WTC11 (cell line): ENCODE measurements around the gene TSSK1B. TPM values are rescaled to one million over a fixed set of nuclear protein-coding genes. Genes with fewer than 3 reads are reported as not detected.

Source experiments
- ATAC-seq: fragments of 200-7000 bp; cut with Tn5 transposase; 2 replicates; pipeline ENCODE4 v1.10.0; 2021; ENCODE audit warnings: mild to moderate bottlenecking, moderate library complexity
- CTCF ChIA-PET: fragments of 300-600 bp; sonication (Branson Sonifier 250); formaldehyde crosslinking; loops from one replicate; lab custom pipeline; 2021; ENCODE audit warnings: antibody characterized with exemption; lab: Charles Lee
- POLR2A ChIA-PET: fragments of 350-600 bp; sonication (Branson Sonifier 250); formaldehyde crosslinking; loops from one replicate; lab custom pipeline; 2021; ENCODE audit warnings: antibody characterized with exemption; lab: Charles Lee
- DNase-seq: peaks from one replicate; pipeline ENCODE4 v3.0.0; 2021; ENCODE audit warnings: low spot score
- H3K27ac Mint-ChIP-seq: 2 replicates; pipeline ENCODE4 v1.8.0; 2021; ENCODE audit warnings: mixed read lengths
- H3K27me3 Mint-ChIP-seq: 2 replicates; pipeline ENCODE4 v1.8.0; 2021; ENCODE audit warnings: low read depth, mild to moderate bottlenecking, moderate library complexity, mixed read lengths
- H3K36me3 Mint-ChIP-seq: 2 replicates; pipeline ENCODE4 v1.8.0; 2021; ENCODE audit warnings: mixed read lengths
- H3K4me1 Mint-ChIP-seq: 2 replicates; pipeline ENCODE4 v1.8.0; 2022; ENCODE audit warnings: mixed read lengths
- H3K4me3 Mint-ChIP-seq: 2 replicates; pipeline ENCODE4 v1.8.0; 2021; ENCODE audit warnings: mild to moderate bottlenecking, moderate library complexity, mixed read lengths
- H3K9me3 Mint-ChIP-seq: 2 replicates; pipeline ENCODE4 v1.8.0; 2021; ENCODE audit warnings: mixed read lengths
- CREM ChIP-seq: sonication (generic); formaldehyde crosslinking; IDR thresholded peaks from 2 replicates; pipeline ENCODE4 v1.8.1; 2022; ENCODE audit warnings: mild to moderate bottlenecking, missing genetic modification reagents, moderate library complexity
- EMX1 ChIP-seq: fragments of 250-450 bp; sonication (Bioruptor Pico); IDR thresholded peaks from 2 replicates; pipeline ENCODE4 v1.8.0; 2021; ENCODE audit warnings: mild to moderate bottlenecking
- ETV6 ChIP-seq: sonication (generic); formaldehyde crosslinking; IDR thresholded peaks from 2 replicates; pipeline ENCODE4 v1.8.1; 2022; ENCODE audit warnings: mild to moderate bottlenecking, missing genetic modification reagents
- GABPB1 ChIP-seq: sonication (generic); formaldehyde crosslinking; IDR thresholded peaks from 2 replicates; pipeline ENCODE4 v1.8.1; 2023; ENCODE audit warnings: mild to moderate bottlenecking, missing genetic modification reagents
- NFE2L1 ChIP-seq: sonication (generic); formaldehyde crosslinking; IDR thresholded peaks from 2 replicates; pipeline ENCODE4 v1.8.1; 2023; ENCODE audit warnings: missing genetic modification reagents
- NFYB ChIP-seq: sonication (generic); formaldehyde crosslinking; conservative IDR thresholded peaks from 2 replicates; pipeline ENCODE4 v1.8.0; 2022; ENCODE audit warnings: low read depth, missing genetic modification reagents
- SMAD3 ChIP-seq: sonication (generic); formaldehyde crosslinking; IDR thresholded peaks from 2 replicates; pipeline ENCODE4 v1.8.0; 2022; ENCODE audit warnings: missing genetic modification reagents, mild to moderate bottlenecking, borderline replicate concordance
- SP1 ChIP-seq: sonication (generic); formaldehyde crosslinking; conservative IDR thresholded peaks from 2 replicates; pipeline ENCODE4 v1.8.1; 2022; ENCODE audit warnings: missing genetic modification reagents
- TCF7 ChIP-seq: sonication (generic); formaldehyde crosslinking; IDR thresholded peaks from 2 replicates; pipeline ENCODE4 v1.8.0; 2022; ENCODE audit warnings: mild to moderate bottlenecking, low read depth, missing genetic modification reagents, moderate library complexity
- TEAD1 ChIP-seq: sonication (generic); formaldehyde crosslinking; IDR thresholded peaks from 2 replicates; pipeline ENCODE4 v1.8.0; 2022; ENCODE audit warnings: mild to moderate bottlenecking, missing genetic modification reagents
- ZNF423 ChIP-seq: fragments of 250-450 bp; sonication (Bioruptor Pico); IDR thresholded peaks from 2 replicates; pipeline ENCODE4 v2.1.2; 2022; ENCODE audit warnings: mild to moderate bottlenecking, moderate library complexity
- total RNA-seq: library from RNA; stranded (reverse); gene quantifications from 3 replicates; pipeline ENCODE4 v1.2.3, GENCODE V29; 2021
- TF ChIP-seq, protein P1 (sequence below): sonication (generic); formaldehyde crosslinking; IDR thresholded peaks from 2 replicates; pipeline ENCODE4 v1.8.0; 2023; ENCODE audit warnings: mild to moderate bottlenecking, missing genetic modification reagents
- TF ChIP-seq, protein P2 (sequence below): fragments of 250-450 bp; sonication (Bioruptor Pico); IDR thresholded peaks from 2 replicates; pipeline ENCODE4 v1.9.0; 2021; ENCODE audit warnings: moderate library complexity, mild to moderate bottlenecking, inconsistent platforms, borderline replicate concordance
- TF ChIP-seq, protein P3 (sequence below): sonication (generic); formaldehyde crosslinking; IDR thresholded peaks from 2 replicates; pipeline ENCODE4 v1.8.0; 2023; ENCODE audit warnings: missing genetic modification reagents, mild to moderate bottlenecking, borderline replicate concordance
- TF ChIP-seq, protein P4 (sequence below): sonication (generic); formaldehyde crosslinking; IDR thresholded peaks from 2 replicates; pipeline ENCODE4 v1.8.1; 2022; ENCODE audit warnings: low read depth, missing genetic modification reagents, borderline replicate concordance
- TF ChIP-seq, protein P5 (sequence below): sonication (generic); formaldehyde crosslinking; IDR thresholded peaks from 2 replicates; pipeline ENCODE4 v1.8.0; 2022; ENCODE audit warnings: mild to moderate bottlenecking, missing genetic modification reagents
- TF ChIP-seq, protein P6 (sequence below): sonication (generic); formaldehyde crosslinking; IDR thresholded peaks from 2 replicates; pipeline ENCODE4 v1.8.1; 2022; ENCODE audit warnings: low read depth, mild to moderate bottlenecking, moderate library complexity, missing genetic modification reagents, borderline replicate concordance
- TF ChIP-seq, protein P7 (sequence below): fragments of 250-450 bp; sonication (Bioruptor Pico); IDR thresholded peaks from 2 replicates; pipeline ENCODE4 v1.9.0; 2021; ENCODE audit warnings: mild to moderate bottlenecking, borderline replicate concordance

TSSK1B gene
- total RNA-seq, 1 experiment from 2014 or later: not detected

DNA sequence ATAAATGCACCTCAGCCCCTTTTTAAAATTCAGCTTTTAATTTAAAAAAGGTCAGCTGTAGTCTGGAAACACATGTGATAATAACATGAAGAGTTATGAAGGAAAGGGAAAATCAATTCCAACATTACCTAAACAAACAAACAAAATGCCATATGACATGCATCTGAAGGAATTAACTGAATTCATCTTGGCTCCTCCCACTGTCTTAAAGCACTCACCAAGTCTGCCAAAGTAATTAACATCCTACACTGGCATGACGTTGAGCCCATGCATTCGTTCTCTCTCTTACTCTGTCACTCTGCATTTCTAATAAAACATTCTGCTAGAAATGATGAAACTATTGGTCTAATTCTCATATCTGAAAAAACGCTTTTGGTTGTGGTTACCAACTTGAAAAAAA lies 37.7 kb downstream of the TSSK1B start (continued):
- TF ChIP-seq, protein P1, sequence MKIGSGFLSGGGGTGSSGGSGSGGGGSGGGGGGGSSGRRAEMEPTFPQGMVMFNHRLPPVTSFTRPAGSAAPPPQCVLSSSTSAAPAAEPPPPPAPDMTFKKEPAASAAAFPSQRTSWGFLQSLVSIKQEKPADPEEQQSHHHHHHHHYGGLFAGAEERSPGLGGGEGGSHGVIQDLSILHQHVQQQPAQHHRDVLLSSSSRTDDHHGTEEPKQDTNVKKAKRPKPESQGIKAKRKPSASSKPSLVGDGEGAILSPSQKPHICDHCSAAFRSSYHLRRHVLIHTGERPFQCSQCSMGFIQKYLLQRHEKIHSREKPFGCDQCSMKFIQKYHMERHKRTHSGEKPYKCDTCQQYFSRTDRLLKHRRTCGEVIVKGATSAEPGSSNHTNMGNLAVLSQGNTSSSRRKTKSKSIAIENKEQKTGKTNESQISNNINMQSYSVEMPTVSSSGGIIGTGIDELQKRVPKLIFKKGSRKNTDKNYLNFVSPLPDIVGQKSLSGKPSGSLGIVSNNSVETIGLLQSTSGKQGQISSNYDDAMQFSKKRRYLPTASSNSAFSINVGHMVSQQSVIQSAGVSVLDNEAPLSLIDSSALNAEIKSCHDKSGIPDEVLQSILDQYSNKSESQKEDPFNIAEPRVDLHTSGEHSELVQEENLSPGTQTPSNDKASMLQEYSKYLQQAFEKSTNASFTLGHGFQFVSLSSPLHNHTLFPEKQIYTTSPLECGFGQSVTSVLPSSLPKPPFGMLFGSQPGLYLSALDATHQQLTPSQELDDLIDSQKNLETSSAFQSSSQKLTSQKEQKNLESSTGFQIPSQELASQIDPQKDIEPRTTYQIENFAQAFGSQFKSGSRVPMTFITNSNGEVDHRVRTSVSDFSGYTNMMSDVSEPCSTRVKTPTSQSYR (CRISPR knock-in tag): no peak
- TF ChIP-seq SP1: no peak

DNA sequence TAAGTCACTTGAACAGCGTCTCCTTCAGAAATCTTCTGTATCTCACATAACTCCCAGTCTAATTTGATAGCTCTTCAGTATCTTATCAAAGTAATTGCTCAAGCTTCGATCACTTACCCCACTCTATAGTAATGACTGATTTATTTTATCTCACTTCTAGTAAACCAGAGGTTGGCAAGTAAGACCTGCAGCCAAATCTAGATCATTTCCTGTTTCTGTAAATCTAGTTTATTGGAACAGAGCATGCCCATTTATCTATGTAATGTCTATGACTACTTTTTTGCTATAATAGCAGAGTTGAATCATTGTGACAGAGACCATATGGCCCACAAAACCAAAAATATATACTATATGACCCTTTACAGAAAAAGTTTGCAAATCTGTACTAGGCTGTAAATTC lies 40.1 kb downstream of the TSSK1B start:
- H3K9me3 Mint-ChIP-seq: peaks cover 4% of the 10 kb centered on the region; the same call in 1 of the 2 replicates
- DNase-seq (no peak), ATAC-seq (no peak)
- H3K4me1 Mint-ChIP-seq: no peaks in the 10 kb centered on the region
- no peaks in the 10 kb centered on the region for H3K36me3 Mint-ChIP-seq
- ChIA-PET POLR2A (no interaction called here), CTCF (no interaction called here)
- H3K27me3 Mint-ChIP-seq: no peaks in the 10 kb centered on the region; the same call in 1 of the 2 replicates
- TF ChIP-seq ETV6 (CRISPR knock-in tag) (no peak), NFE2L1 (CRISPR knock-in tag) (no peak), EMX1 (CRISPR knock-in tag) (no peak), SMAD3 (CRISPR knock-in tag) (no peak), SP1 (no peak), NFYB (no peak), TEAD1 (no peak), TCF7 (CRISPR knock-in tag) (no peak)
- TF ChIP-seq, protein P2, sequence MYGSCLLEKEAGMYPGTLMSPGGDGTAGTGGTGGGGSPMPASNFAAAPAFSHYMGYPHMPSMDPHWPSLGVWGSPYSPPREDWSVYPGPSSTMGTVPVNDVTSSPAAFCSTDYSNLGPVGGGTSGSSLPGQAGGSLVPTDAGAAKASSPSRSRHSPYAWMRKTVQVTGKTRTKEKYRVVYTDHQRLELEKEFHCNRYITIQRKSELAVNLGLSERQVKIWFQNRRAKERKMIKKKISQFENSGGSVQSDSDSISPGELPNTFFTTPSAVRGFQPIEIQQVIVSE: no peak
- TF ChIP-seq, protein P3, sequence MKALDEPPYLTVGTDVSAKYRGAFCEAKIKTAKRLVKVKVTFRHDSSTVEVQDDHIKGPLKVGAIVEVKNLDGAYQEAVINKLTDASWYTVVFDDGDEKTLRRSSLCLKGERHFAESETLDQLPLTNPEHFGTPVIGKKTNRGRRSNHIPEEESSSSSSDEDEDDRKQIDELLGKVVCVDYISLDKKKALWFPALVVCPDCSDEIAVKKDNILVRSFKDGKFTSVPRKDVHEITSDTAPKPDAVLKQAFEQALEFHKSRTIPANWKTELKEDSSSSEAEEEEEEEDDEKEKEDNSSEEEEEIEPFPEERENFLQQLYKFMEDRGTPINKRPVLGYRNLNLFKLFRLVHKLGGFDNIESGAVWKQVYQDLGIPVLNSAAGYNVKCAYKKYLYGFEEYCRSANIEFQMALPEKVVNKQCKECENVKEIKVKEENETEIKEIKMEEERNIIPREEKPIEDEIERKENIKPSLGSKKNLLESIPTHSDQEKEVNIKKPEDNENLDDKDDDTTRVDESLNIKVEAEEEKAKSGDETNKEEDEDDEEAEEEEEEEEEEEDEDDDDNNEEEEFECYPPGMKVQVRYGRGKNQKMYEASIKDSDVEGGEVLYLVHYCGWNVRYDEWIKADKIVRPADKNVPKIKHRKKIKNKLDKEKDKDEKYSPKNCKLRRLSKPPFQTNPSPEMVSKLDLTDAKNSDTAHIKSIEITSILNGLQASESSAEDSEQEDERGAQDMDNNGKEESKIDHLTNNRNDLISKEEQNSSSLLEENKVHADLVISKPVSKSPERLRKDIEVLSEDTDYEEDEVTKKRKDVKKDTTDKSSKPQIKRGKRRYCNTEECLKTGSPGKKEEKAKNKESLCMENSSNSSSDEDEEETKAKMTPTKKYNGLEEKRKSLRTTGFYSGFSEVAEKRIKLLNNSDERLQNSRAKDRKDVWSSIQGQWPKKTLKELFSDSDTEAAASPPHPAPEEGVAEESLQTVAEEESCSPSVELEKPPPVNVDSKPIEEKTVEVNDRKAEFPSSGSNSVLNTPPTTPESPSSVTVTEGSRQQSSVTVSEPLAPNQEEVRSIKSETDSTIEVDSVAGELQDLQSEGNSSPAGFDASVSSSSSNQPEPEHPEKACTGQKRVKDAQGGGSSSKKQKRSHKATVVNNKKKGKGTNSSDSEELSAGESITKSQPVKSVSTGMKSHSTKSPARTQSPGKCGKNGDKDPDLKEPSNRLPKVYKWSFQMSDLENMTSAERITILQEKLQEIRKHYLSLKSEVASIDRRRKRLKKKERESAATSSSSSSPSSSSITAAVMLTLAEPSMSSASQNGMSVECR (CRISPR knock-in tag): no peak
- H3K27ac Mint-ChIP-seq: no peak overlapping the region
- H3K4me3 Mint-ChIP-seq: no peak overlapping the region

DNA sequence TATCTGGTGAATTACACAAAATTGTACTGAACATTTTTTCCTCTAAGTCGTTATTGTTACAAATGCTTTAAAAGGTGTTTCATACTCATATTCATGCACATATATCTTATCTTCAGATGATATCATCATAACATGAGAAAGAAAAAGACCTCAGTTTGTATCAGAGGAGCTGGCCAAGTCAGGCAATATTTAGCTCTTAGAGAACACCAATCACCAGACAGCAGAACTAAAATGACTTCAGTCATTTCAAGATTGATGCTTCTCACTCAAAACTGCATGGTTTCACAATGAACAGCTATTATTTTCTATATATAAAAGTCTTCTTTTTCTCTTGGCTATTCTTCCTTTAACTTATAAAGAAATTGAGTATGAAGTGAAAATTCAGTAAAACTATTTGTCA lies 44.6 kb downstream of the TSSK1B start:
- ATAC-seq (no peak), DNase-seq (no peak)
- H3K27ac Mint-ChIP-seq: no peak overlapping the region
- no peak overlapping the region for H3K4me3 Mint-ChIP-seq
- no peaks in the 10 kb centered on the region for H3K36me3 Mint-ChIP-seq
- no peaks in the 10 kb centered on the region; the same call in 1 of the 2 replicates for H3K27me3 Mint-ChIP-seq
- CTCF ChIA-PET: no interaction called here
- H3K4me1 Mint-ChIP-seq: no peaks in the 10 kb centered on the region
- POLR2A ChIA-PET: no interaction called here
- no peaks in the 10 kb centered on the region for H3K9me3 Mint-ChIP-seq
- TF ChIP-seq, protein P4, sequence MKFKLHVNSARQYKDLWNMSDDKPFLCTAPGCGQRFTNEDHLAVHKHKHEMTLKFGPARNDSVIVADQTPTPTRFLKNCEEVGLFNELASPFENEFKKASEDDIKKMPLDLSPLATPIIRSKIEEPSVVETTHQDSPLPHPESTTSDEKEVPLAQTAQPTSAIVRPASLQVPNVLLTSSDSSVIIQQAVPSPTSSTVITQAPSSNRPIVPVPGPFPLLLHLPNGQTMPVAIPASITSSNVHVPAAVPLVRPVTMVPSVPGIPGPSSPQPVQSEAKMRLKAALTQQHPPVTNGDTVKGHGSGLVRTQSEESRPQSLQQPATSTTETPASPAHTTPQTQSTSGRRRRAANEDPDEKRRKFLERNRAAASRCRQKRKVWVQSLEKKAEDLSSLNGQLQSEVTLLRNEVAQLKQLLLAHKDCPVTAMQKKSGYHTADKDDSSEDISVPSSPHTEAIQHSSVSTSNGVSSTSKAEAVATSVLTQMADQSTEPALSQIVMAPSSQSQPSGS (CRISPR knock-in tag): no peak
- TF ChIP-seq TEAD1: no peak
- no peak for TF ChIP-seq GABPB1
- TF ChIP-seq, protein P5, sequence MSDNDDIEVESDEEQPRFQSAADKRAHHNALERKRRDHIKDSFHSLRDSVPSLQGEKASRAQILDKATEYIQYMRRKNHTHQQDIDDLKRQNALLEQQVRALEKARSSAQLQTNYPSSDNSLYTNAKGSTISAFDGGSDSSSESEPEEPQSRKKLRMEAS (CRISPR knock-in tag): no peak
- no peak for TF ChIP-seq ZNF423
- TF ChIP-seq, protein P6, sequence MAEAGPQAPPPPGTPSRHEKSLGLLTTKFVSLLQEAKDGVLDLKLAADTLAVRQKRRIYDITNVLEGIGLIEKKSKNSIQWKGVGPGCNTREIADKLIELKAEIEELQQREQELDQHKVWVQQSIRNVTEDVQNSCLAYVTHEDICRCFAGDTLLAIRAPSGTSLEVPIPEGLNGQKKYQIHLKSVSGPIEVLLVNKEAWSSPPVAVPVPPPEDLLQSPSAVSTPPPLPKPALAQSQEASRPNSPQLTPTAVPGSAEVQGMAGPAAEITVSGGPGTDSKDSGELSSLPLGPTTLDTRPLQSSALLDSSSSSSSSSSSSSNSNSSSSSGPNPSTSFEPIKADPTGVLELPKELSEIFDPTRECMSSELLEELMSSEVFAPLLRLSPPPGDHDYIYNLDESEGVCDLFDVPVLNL (CRISPR knock-in tag): no peak
- no peak for TF ChIP-seq CREM (CRISPR knock-in tag)
- no peak for TF ChIP-seq ETV6 (CRISPR knock-in tag)
- TF ChIP-seq, protein P7, sequence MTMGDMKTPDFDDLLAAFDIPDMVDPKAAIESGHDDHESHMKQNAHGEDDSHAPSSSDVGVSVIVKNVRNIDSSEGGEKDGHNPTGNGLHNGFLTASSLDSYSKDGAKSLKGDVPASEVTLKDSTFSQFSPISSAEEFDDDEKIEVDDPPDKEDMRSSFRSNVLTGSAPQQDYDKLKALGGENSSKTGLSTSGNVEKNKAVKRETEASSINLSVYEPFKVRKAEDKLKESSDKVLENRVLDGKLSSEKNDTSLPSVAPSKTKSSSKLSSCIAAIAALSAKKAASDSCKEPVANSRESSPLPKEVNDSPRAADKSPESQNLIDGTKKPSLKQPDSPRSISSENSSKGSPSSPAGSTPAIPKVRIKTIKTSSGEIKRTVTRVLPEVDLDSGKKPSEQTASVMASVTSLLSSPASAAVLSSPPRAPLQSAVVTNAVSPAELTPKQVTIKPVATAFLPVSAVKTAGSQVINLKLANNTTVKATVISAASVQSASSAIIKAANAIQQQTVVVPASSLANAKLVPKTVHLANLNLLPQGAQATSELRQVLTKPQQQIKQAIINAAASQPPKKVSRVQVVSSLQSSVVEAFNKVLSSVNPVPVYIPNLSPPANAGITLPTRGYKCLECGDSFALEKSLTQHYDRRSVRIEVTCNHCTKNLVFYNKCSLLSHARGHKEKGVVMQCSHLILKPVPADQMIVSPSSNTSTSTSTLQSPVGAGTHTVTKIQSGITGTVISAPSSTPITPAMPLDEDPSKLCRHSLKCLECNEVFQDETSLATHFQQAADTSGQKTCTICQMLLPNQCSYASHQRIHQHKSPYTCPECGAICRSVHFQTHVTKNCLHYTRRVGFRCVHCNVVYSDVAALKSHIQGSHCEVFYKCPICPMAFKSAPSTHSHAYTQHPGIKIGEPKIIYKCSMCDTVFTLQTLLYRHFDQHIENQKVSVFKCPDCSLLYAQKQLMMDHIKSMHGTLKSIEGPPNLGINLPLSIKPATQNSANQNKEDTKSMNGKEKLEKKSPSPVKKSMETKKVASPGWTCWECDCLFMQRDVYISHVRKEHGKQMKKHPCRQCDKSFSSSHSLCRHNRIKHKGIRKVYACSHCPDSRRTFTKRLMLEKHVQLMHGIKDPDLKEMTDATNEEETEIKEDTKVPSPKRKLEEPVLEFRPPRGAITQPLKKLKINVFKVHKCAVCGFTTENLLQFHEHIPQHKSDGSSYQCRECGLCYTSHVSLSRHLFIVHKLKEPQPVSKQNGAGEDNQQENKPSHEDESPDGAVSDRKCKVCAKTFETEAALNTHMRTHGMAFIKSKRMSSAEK (CRISPR knock-in tag): no peak
